GM18909 (cell line): ENCODE data around the gene PHC2.

Experiments used
- ATAC-seq: cut with Tn5 transposase; IDR thresholded peaks from one replicate; pipeline ENCODE4 v1.9.1; 2021; ENCODE audit warnings: mild to moderate bottlenecking; ENCODE audit not compliant: unreplicated experiment, poor library complexity

PHC2 gene

DNA sequence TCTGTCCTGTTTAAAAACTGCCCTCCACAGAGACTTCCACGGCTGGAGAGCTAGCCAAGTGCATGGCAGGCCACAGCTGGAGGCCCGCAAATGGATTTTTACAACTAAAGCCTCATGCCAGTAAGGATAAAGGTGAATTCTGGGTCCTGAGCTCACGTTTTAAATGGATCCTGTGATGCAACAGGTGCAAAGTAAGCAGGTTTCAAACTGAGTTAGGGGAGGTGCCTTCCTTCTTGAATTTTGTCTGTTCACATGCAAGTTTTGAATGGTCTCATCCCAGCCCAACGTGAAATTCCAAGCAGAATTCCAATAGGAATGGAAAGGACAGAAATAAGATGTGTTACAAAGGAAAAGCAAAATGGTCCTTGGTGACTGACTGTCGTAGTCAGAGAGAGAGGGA lies 73.8 kb downstream of the PHC2 start:
- no peak for ATAC-seq

DNA sequence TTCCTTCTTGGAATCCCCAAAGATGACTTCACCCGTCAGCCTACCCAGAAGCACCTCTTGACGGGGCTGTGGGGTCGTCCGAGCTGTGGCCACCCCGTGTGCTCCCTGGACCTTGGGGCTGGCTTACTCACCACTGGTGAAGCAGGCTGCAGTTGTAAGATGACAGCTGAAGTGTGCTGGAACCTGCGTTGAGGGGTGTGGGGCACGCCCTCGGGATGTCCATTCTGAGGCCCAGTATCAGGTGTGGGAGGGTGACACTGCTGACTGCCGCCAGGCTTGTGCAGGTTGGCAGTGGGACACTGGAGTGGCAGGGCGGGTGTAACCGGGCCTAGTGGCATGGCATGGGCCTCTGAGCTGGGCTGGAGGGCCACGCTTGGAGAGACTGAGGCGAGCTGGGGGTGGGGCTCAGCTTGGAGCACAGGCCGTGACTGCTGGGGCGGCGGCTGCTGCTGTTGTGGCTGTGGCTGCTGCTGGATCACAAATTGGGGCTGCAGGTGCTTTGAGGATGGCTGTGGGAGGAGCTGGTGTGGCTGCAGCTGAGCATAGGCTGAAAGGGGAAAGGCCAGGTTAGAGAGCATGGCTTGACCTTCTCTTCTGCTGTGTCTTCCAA lies 76.1 kb downstream of the PHC2 start:
- no peak for ATAC-seq

DNA sequence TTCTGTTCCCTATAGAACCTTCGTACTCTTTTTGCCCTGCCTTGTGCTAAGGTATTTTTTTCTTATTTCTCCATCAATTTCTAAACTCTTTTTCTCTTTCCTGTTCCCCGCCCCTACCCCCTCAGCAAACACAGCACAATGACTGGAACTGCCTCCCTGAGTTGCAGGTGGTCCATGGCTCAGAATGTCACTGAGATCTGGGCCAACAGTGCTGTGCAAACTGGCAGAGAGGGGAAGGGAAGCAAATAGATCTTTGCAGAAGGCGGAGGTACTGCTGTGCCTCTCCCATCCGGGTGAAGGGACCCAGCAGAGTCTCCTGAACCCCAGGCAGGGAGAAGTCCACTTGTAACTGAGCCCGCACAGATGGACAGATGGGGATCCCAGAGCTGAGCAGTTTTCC lies 77.4 kb downstream of the PHC2 start:
- no peak for ATAC-seq

DNA sequence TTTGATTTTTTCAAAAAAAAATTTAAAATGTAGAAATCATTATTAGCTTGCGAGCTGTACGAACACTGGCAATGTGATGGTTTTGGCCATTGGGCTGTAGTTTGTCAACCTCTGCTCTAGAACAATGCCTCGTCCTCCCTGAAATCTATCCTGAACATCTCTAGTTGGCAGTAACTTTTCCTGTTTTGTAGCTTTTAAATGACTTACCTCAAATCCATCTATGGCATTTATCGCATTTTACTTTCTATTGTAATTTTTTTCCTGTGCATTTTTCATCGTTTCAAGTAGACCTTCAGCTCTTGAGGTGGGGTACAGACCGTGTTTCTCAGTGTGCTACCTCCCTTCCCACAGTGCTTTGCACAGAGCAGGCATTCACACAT lies 79.6 kb downstream of the PHC2 start:
- ATAC-seq, result no peak

DNA sequence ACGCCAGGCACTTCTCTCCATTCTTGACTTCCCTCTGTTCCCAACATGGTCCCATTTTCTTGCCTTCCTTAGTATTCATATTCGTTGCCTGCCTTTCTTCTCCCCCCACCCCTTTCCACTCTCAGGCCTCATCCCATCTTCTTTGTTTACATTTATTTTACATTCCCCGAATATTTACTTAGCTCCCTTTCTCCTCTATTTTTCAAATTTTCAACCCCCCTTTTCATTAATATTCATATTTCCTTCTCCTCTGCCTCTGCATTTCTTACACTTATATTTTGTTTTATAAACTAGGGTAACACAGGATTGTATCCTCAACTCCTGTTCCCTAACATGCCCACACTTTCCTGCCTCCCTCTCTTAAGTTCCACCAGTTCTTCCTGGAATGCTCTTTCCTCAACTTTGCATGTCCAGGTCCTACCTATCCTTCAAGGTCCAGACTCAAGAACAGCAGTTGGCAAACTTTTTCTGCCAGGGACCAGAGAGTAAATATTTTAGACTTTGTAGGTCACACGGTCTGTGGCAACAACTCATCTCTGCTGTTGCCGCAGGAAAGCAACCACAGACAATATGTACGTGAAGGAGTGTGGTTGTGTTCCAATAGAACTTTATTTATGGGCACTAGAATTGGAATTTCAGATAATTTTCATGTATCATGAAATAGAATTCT lies 80.1 kb downstream of the PHC2 start:
- ATAC-seq, result no peak

DNA sequence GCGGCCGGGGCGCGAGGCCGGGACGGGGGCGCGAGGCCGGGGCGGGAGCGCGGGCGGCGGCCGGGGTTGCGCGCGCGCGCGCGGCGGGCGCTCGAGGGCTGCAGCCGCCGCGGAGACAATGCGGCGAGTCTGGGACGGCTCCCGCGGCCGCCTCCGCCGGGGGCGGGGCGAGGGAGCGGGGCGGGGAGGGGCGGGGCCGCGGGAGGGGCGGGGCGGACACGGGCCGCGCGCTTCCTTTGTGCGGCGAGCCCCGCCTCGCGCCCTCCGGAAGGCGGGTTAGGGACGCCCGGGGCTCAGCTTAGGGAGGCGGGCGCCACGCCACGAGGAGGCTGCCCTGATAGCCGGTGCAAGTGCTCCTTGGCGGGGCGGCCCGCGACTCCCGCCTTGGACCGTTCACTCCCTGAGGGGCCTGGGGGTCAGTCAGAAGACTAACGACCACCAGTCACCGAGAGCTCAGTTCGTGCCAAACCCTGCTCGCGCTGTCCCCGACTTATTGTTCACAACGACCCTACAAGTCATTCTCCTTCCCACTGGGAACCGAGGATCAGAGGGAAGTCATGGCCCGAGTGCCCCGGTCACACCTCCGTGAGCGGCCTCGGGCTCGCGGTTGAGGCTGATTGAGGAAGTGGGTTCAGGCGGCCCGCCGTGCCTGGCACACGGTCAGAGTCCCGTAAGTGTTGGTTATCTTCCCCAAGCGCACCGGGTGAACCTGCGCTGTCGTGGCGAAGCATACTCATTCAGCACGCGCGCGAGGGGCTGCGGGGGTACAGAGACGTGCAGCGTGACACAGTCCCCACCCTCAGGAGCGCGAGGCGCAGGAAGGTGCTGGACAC lies 80.9 kb downstream of the PHC2 start:
- ATAC-seq, result peak; percentile 76

DNA sequence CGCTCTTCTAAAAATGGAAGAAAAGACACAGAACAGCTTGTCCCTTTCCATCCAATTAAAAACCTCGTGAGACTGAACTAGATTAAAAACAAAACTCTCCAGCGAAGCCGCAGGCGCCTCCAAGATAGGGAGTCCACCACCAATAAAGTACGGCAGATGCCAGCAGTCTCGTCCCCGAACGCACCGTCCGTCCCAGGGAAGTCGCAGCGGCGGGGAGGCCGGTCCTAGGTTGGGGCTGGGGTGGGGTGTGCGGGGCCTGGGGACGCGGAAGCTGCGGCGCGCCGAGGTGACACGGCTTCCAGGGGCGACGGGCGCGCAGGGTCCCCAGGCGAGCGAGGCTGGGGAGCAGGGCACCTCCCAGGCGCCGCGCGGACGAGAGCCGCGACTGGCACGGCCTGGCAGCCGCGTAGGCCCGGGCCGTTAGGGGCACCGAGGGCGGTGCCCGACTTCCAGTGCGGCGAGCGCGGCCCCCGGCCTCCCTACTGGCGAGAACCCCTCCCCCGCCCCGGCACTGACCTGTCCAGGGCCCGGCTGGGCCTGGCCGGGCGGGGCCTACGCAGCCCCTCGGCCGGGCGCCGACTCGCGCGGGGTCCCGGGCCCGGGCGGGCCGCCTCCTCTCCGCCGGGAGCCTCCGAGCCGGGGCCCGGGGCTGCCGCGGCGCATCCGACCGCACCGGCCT lies 81.7 kb downstream of the PHC2 start:
- peak; percentile 47 for ATAC-seq

DNA sequence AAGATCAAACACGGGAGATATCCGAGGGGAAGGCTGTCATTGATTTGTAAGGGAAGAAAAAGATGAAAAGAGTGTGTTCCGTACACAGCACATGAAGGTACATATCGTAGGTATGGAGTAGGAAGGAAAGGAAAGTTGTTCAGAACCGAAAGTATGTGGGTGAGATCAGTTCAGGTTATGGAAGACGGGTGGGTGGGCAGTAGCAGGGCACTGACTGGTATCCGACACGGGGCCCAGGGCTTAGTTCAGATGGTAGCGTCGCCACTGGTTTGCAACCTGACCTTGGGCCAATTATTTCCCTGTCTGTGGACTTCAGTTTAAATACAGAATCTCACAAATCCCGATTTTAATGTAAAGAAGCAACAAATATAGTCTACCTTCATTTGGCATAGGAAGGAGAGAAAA lies 82.2 kb downstream of the PHC2 start:
- no peak for ATAC-seq

DNA sequence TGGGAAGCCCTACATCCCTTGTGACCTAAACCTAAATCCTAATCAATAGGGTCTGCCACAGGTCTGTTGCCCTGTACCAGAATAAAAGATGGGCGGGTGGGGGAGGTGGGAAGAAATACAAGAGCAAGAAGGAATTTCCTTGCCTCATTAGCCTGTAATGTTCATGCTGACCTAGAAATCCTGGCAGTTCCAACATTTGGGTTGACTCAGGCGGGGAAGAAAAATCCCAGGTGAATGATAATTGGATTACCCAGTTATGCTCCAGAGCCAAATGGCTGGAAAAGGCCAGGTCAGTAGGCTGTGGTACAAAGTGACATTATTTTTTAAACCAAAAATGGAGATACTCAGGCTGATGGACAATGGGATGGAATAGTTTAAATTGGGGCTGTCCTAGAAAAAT lies 82.7 kb downstream of the PHC2 start:
- ATAC-seq, result no peak

DNA sequence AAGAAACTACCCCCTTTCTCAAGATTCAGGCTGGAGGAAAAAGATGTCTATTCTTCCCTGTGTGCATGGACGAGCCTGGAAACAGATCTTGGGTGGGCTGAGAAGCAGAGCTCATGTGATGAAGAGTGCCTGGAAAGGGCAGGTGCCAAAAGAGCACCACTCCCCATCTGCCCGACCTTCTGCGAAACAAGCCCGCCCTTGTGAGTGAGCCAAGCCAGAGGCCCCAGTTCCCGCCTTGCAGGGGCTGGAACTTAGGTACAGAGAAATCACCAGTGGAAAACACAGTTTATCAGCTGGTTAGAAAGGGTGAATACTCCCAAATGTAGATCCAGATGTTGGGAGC lies 83.3 kb downstream of the PHC2 start:
- ATAC-seq, result no peak

DNA sequence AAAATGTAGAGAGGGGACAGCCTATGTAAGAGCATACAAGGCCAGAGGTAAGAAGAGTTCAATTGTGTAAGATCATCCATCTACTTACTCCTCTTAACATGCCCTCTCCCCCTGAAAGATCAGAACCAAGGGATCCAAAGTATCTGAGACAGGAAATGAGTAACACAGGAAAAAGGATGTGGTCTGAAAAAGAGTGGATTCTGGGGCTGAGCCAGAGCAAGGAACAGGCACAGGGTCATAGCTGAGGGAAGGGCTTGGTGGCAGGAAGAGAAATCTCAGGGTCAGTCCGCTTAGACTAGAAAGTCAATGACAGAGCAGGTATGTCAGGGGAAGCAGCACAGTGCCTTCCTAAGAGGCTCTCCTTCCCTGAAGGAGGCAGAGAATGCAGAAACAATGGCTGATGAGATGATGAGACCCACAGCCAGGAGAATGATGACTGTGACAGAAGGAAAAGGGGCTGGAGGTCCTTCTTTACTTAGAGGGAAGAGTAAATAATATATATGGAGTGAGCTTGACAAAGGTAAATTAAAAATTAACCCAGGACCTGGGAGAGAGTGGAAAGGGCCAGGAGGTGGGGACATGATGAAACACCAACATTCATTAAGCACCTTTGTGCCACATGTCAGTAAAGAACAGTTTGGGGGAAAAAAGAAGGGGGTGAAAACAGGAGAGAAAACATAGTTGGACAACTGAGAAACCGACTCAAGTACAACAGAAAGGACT lies 83.8 kb downstream of the PHC2 start:
- ATAC-seq, result no peak

DNA sequence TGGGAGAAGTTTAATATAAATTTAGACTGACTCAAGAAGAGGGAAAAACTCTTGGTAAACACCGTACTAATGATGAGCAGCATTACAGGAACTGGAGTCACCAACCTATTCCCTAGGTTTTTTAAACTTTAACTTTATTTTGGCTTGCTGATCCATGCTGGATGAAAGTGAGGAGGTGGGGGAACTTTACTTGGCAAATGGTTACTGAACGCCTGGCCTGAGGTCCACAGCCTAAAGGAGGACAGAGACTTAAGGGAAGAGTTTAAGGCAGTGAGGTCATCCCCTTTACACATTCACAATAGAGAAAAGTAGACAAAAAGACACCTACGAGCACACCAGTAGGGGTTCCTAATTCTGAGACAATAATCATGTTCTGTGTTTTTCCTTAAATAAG lies 84.4 kb downstream of the PHC2 start:
- no peak for ATAC-seq

DNA sequence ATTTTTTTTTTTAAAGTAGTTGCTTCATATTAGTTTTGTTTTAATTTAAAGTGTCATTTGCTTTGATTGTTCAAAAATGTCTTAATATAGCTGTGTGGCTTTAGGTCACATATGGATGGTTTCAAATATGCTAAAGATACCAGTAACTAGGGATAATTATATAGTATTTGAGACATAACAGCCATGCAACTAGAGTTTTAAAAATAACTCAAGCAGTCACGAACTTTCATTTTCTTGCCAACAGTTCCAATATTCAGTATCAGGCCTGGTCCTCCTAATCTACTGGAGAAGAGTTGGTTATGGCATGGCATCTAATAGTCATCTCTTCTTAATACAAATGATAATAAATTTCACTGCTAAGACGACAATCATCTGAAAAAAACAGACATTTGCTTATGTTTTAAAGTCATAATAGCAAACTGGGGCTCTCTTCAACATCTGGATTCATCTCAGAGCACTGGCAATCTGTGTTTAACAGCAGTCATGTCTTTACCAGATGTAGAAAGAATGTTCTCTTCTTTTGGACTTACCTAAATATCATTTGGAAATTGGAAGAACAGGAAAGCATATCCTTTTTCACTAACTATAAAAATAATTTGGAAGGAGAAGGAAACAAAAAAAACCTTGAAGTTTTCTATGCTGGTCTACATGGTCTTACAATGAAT lies 85.9 kb downstream of the PHC2 start:
- no peak for ATAC-seq

DNA sequence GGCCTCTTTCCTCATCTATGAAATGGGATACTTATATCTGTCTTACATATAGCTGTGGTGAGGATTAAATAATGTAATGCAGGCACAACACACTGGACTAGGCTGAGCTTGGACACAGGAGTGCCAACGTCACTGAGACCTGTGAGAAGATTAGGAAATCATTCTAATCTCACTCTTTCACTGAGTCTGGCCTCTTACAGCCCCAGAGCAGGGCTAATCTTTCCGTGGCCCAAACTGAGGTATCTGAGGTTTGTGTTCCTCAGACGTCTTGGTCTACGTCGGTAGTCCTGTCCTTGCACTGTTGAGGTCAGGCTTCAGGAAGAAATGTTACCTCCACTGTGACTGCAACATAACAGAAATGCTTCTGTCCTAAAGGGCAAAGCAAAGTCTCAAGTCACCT lies 87.4 kb downstream of the PHC2 start:
- ATAC-seq, result no peak

DNA sequence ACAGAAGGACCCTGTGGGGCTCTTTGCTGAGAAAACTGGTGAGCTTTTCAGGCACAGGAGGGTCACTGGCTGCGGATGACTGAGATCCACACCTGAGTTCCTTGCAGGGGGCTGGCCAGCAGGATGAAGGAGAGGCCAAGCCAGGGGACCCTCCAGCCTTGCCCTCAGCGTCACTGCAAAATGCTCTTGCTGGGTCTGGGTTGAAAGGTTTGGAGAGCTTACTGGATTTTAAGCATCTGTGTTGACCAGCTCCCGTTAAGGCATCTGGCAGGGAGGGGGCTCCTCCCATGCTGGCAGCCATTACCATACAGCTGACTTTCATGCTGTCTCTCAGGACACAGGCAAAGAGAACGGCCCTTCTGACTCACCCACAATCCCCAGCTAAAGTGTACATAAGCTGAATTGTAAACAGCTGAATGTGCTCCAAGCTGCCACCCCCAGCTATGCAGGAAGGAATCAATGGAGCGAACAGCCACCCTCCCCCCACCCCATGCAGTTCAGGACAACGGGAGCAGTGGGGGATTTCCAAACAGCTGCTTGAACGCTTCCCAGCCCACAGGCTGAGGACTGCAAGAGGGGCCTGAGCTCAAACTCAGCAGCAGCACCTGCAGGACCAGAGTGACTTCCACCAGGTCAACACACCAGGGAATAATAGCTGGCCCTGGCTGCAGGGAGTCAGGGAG lies 88.7 kb downstream of the PHC2 start:
- no peak for ATAC-seq

DNA sequence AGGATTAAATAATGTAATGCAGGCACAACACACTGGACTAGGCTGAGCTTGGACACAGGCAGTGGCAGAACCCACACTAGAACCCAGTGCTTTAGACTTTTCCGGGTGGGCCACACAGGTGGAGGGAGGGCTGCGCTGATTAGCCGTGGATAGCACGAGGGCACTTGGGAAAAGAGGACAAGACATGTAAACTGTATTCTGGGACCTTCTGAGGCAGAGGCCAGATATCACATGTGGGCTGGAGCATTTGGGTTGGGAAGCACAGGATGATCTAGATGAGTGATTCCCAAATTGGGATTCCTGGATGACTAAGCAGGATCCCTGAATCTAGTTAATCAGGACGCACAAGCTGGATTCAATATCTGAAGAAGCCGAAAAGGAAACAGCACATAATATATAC lies 89.7 kb downstream of the PHC2 start:
- ATAC-seq, result no peak

DNA sequence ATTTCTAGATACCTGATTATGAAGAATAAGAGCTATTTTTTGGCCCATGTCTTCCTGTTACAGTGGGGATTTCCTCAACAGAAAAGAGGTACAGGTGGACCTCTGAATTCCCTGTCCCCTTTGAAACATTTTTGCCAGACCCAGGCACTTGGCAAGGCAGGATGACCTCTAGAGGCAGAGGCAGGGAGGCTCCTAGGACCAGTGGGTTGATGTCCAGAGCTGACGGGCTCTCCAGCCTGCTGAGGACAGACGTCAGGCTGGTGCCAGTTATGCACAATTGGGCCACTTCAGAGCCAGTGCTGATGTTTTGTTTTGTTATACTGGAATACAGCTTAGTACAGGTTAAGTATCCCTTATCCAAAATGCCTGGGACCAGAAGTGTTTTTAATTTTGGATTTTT lies 91.5 kb downstream of the PHC2 start:
- no peak for ATAC-seq

DNA sequence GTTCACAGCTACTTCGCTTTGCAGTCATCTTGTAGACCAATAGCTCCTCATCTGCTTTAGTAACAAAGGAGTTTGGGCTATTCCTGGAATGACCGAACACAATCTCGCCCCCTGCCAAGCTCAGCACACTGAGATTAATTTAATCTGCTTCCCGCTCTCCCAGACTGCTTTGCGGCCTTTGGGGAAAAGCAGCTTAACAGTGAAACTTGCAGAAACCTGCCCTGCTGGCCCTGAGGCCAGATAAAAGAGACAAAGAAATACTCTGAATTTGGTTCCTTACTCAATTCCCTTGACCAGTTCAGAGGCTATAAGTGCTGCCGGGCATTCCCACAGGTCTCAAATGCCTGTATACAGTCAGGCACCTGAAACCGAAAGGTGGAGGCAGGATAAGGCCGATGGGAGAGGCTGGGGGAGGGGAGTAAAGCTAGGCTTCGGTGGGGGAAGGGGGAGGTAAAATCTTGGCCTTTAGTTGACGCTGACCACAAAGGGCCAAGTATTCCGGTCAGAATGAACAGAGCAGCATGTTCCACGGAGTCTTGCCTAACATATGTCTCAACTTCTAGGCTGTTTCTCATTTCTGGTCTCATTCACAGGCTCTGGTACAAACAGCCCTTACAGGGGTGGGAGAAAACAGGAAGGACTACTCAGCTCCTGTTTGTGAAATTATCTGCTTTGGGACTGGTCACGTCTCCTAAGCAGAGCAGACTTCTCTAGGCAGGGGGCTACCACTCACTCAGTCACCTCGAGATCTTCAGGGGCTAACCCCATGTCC lies 92.3 kb downstream of the PHC2 start:
- ATAC-seq, result no peak

DNA sequence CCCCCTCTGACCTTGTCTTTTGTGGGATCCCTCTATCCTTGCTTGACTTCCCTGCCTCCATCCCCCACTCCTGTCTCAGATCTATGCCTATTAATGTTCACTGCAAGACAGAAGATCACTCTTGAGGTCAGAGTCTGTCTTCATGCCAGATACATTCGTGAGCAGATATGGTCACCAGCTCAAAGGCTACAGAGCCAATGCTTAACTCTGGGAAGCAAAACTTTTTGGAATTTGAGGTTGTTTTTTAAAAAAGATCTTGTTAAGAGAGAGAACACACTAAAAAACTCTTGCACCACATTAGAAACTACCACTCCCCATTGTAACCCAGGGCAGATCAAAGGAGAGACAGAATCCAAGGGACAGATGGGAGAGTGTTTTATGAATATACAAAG lies 92.9 kb downstream of the PHC2 start:
- no peak for ATAC-seq
